ENCODE data around the gene ENC1. TPM values are rescaled to one million over a fixed set of nuclear protein-coding genes. Genes with fewer than 3 reads are reported as not detected.

ENC1 gene
- total and polyA plus RNA-seq, 2 of the 8 experiments (the other 6 are each of a cell fraction or from before 2014, with no cell fraction given): 5.5 to 13.2 TPM

- H2BK20ac ChIP-seq (ENCODE audit: low read length): no peak overlapping the region
- H3K4me2 ChIP-seq (ENCODE audit: insufficient read depth in 1 of 2, low read depth in 2 of 2, low read length in 2 of 2): no peak overlapping the region
- H3K36me3 ChIP-seq (ENCODE audit: control insufficient read depth in 2 of 4, insufficient read depth in 4 of 4, low read length in 3 of 4): no peaks in the 10 kb centered on the region
- H4K8ac ChIP-seq (ENCODE audit: extremely low read depth, insufficient read depth, low read length): no peak overlapping the region
- no peaks in the 10 kb centered on the region for H3K79me1 ChIP-seq (ENCODE audit: low read depth, low read length)
- CTCF ChIA-PET (ENCODE audit: partially characterized antibody): interaction anchor here (1.0 kb wide), 1 partner anchor 20 kb away, joined by 3 read pairs; no protein-coding TSS in a partner anchor
- no peak for DNase-seq (ENCODE audit: low read depth in 1 of 2, low spot score in 2 of 2)
- no peaks in the 10 kb centered on the region; the same call in 1 of the 2 replicates for H3K23me2 ChIP-seq (ENCODE audit: low read depth, low read length)
- TF ChIP-seq SIRT6 (IDR thresholded peaks at IDR 0.05; ENCODE audit: low read length) (no peak), POU5F1 (IDR thresholded peaks at IDR 0.05; ENCODE audit: low read depth, low read length) (no peak), CTBP2 (IDR thresholded peaks at IDR 0.05; ENCODE audit: borderline replicate concordance, insufficient read depth, insufficient read length, low read length) (no peak), CHD1 (IDR thresholded peaks at IDR 0.05; ENCODE audit: low read depth, low read length) (no peak), RFX5 (IDR thresholded peaks at IDR 0.05; ENCODE audit: borderline replicate concordance, low read depth, low read length) (no peak)
- H3K23ac ChIP-seq (ENCODE audit: insufficient read length): no peak overlapping the region
- no peak overlapping the region for H2BK120ac ChIP-seq (replicated peaks; ENCODE audit: low read depth, low read length)
- no peak overlapping the region for H2AK5ac ChIP-seq (ENCODE audit: low read depth, low read length)
- no peak overlapping the region for H3K27ac ChIP-seq (ENCODE audit: low read depth, low read length)
- WGBS, 2 experiments (ENCODE audit: extremely low coverage in 1 of 2, insufficient coverage in 1 of 2, insufficient read length in 1 of 2, insufficient replicate concordance in 2 of 2, low coverage in 1 of 2, low lambda C conversion rate in 2 of 2, missing lambda C conversion rate in 1 of 2): 79% methylated on average over 2 of the region's 2 CpGs; no CpG with 5 or more reads in 1 of the 2 experiments
- no peak overlapping the region for H3K56ac ChIP-seq (replicated peaks; ENCODE audit: insufficient read length, low read depth, low read length)
- no peak overlapping the region for H4K91ac ChIP-seq (replicated peaks; ENCODE audit: insufficient read length, low read length)
- H4K5ac ChIP-seq (ENCODE audit: insufficient read length, low read depth, low read length): no peak overlapping the region
- H2BK15ac ChIP-seq (ENCODE audit: low read length): no peak overlapping the region
- no peak overlapping the region for H3K4me3 ChIP-seq (ENCODE audit: extremely low read depth in 1 of 4, insufficient read depth in 2 of 4, low read depth in 3 of 4, low read length in 4 of 4)
- no peaks in the 10 kb centered on the region for H4K20me1 ChIP-seq (replicated peaks in 1 of 2; ENCODE audit: control insufficient read depth in 1 of 2, insufficient read depth in 2 of 2, low read length in 2 of 2)
- H3K79me2 ChIP-seq (ENCODE audit: control insufficient read depth in 1 of 2, insufficient read depth in 2 of 2, low read length in 2 of 2): no peaks in the 10 kb centered on the region
- H2BK5ac ChIP-seq (ENCODE audit: low read depth, low read length): no peak overlapping the region
- H3K9ac ChIP-seq (replicated peaks in 1 of 4; ENCODE audit: extremely low read depth in 1 of 4, low read depth in 3 of 4, low read length in 3 of 4): no peak overlapping the region
- no peak overlapping the region for H2AFZ ChIP-seq (ENCODE audit: low read length)
- no peak overlapping the region for H3K14ac ChIP-seq (ENCODE audit: insufficient read length)
- H3K18ac ChIP-seq (ENCODE audit: extremely low read depth, low read length): no peak overlapping the region
- POLR2A ChIA-PET (ENCODE audit: partially characterized antibody): interaction anchor here (1.2 kb wide), 1 partner anchor 29 kb away, joined by 3 read pairs; the partner anchor contains the start of gene ENC1
- H3K4me1 ChIP-seq (replicated peaks in 1 of 4; ENCODE audit: control insufficient read depth in 3 of 4, insufficient read depth in 4 of 4, low read length in 3 of 4): peaks cover 0 to 6% (median 4%) of the 10 kb centered on the region in 4 experiments; a peak in 5 of 7 replicates
- H3K4ac ChIP-seq (replicated peaks; ENCODE audit: insufficient read length, low read depth, low read length): no peak overlapping the region
- no peak overlapping the region for H2BK12ac ChIP-seq (ENCODE audit: low read depth, low read length)
- no peaks in the 10 kb centered on the region for H3K27me3 ChIP-seq (replicated peaks in 1 of 4; ENCODE audit: control insufficient read depth in 3 of 4, extremely low read depth in 1 of 4, insufficient read depth in 3 of 4, low read length in 3 of 4)
- no peak for FAIRE-seq
- H3K9me3 ChIP-seq (ENCODE audit: insufficient read depth in 2 of 2, low read depth in 1 of 2, low read length in 1 of 2): no peaks in the 10 kb centered on the region
Observed at GRCh38 chr5:74669821-74670220, 29.3 kb upstream of the ENC1 start.
